Hepatocyte (in vitro differentiated cells): Measurements from ENCODE around the gene WAPL.

ENCODE experiments used
- EZH2 ChIP-seq: fragments of 200-600 bp; sonication (generic); IDR thresholded peaks from 2 replicates; pipeline ENCODE4 v1.6.1; 2016; ENCODE audit warnings: antibody characterized with exemption, mild to moderate bottlenecking, borderline replicate concordance
- EZH2phosphoT487 ChIP-seq: fragments of 200-600 bp; sonication (generic); IDR thresholded peaks from one replicate; pipeline ENCODE4 v1.6.1; 2018; ENCODE audit warnings: antibody characterized with exemption, mild to moderate bottlenecking, low read depth, moderate library complexity; ENCODE audit not compliant: unreplicated experiment, severe bottlenecking
- TF ChIP-seq, protein P1 (sequence below): fragments of 200-600 bp; sonication (generic); IDR thresholded peaks from 2 replicates; pipeline ENCODE4 v1.5.1; 2016; ENCODE audit warnings: antibody characterized with exemption, mild to moderate bottlenecking; ENCODE audit not compliant: poor library complexity

DNA sequence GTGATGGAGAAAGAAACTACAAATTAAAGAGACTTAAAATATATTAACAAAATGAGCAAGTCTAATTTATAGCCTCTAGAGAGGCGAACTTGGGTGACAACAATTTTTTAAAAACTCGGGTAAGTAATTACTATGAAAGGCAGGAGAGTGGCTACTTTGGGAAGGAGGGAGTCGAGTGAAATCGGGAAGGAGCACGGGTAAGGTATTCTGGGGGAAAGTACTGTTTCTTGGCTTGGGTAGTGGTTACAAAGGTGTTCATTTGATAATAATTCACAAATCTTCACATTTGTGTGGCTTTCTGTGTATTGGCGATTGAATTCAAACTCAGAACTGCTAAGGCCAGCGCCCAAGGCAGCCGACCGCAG, 122.1 kb downstream of the WAPL start:
- TF ChIP-seq, protein P1, sequence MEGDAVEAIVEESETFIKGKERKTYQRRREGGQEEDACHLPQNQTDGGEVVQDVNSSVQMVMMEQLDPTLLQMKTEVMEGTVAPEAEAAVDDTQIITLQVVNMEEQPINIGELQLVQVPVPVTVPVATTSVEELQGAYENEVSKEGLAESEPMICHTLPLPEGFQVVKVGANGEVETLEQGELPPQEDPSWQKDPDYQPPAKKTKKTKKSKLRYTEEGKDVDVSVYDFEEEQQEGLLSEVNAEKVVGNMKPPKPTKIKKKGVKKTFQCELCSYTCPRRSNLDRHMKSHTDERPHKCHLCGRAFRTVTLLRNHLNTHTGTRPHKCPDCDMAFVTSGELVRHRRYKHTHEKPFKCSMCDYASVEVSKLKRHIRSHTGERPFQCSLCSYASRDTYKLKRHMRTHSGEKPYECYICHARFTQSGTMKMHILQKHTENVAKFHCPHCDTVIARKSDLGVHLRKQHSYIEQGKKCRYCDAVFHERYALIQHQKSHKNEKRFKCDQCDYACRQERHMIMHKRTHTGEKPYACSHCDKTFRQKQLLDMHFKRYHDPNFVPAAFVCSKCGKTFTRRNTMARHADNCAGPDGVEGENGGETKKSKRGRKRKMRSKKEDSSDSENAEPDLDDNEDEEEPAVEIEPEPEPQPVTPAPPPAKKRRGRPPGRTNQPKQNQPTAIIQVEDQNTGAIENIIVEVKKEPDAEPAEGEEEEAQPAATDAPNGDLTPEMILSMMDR: no peak
- TF ChIP-seq EZH2phosphoT487: no peak
- TF ChIP-seq EZH2: no peak
